ENCODE data around the gene CPE. TPM values are rescaled to one million over a fixed set of nuclear protein-coding genes. Genes with fewer than 3 reads are reported as not detected.

Gene CPE
- 374 TPM for total RNA-seq

GRCh38 chr4:165378745-165379677, at the start of gene CPE:
CPE (plus strand) TSS chr4:165379008; CDS start chr4:165379222, 214 bp downstream.

Other genes starting within 250 kb of the CPE start
- 25.5 TPM for gene KLHL2, start 171.4 kb upstream of the CPE start, total RNA-seq
- gene MSMO1, start 51.3 kb upstream of the CPE start, total RNA-seq: 73.3 TPM

All from camera-type eye (tissue), 1 donor.